Hepatocyte (in vitro differentiated cells): ENCODE data around the gene RPGR. TPM values are rescaled to one million over a fixed set of nuclear protein-coding genes. Genes with fewer than 3 reads are reported as not detected.

ENCODE experiments used
- DNase-seq: peaks from one replicate; pipeline ENCODE4 v3.0.0-alpha.2; 2016; ENCODE audit warnings: low spot score
- H2AFZ ChIP-seq: fragments of 200-600 bp; sonication (generic); 2 replicates; pipeline ENCODE4 v1.6.0; 2016; ENCODE audit warnings: antibody characterized with exemption, mild to moderate bottlenecking
- H3K27ac ChIP-seq: fragments of 200-600 bp; sonication (generic); 2 replicates; pipeline ENCODE4 v1.5.1; 2016; ENCODE audit warnings: mild to moderate bottlenecking
- H3K27me3 ChIP-seq: fragments of 200-600 bp; sonication (generic); 2 replicates; pipeline ENCODE4 v1.6.1; 2016
- H3K36me3 ChIP-seq: fragments of 200-600 bp; sonication (generic); replicated peaks from 2 replicates; pipeline ENCODE4 v1.5.1; 2016; ENCODE audit warnings: low read depth; ENCODE audit not compliant: insufficient read depth
- H3K4me1 ChIP-seq: fragments of 200-600 bp; sonication (generic); 2 replicates; pipeline ENCODE4 v1.5.1; 2016; ENCODE audit warnings: mild to moderate bottlenecking, moderate library complexity; ENCODE audit not compliant: insufficient read depth
- H3K4me2 ChIP-seq: fragments of 200-600 bp; sonication (generic); 2 replicates; pipeline ENCODE4 v1.6.0; 2016
- H3K4me3 ChIP-seq: fragments of 200-600 bp; sonication (generic); 2 replicates; pipeline ENCODE4 v1.5.1; 2016; ENCODE audit warnings: mild to moderate bottlenecking
- H3K79me2 ChIP-seq: fragments of 200-600 bp; sonication (generic); 2 replicates; pipeline ENCODE4 v1.6.0; 2017; ENCODE audit warnings: mild to moderate bottlenecking
- H3K9me2 ChIP-seq: fragments of 200-600 bp; sonication (generic); replicated peaks from 2 replicates; pipeline ENCODE4 v1.6.0; 2017; ENCODE audit warnings: mild to moderate bottlenecking; ENCODE audit not compliant: insufficient read depth
- H3K9me3 ChIP-seq: fragments of 200-600 bp; sonication (generic); 2 replicates; pipeline ENCODE4 v1.5.1; 2016; ENCODE audit warnings: low read depth, mild to moderate bottlenecking
- H4K20me1 ChIP-seq: fragments of 200-600 bp; sonication (generic); 2 replicates; pipeline ENCODE4 v1.6.0; 2016; ENCODE audit warnings: mild to moderate bottlenecking; ENCODE audit not compliant: insufficient read depth, poor library complexity, severe bottlenecking
- EZH2 ChIP-seq: fragments of 200-600 bp; sonication (generic); IDR thresholded peaks from 2 replicates; pipeline ENCODE4 v1.6.1; 2016; ENCODE audit warnings: antibody characterized with exemption, mild to moderate bottlenecking, borderline replicate concordance
- EZH2phosphoT487 ChIP-seq: fragments of 200-600 bp; sonication (generic); IDR thresholded peaks from one replicate; pipeline ENCODE4 v1.6.1; 2018; ENCODE audit warnings: antibody characterized with exemption, mild to moderate bottlenecking, low read depth, moderate library complexity; ENCODE audit not compliant: unreplicated experiment, severe bottlenecking
- WGBS: methylation state at CpG from one replicate; pipeline ENCODE4 v1.1.6; 2016; ENCODE audit warnings: low lambda C conversion rate; ENCODE audit errors: missing lambda C conversion rate; 5-methylcytosine and 5-hydroxymethylcytosine counted together
- polyA plus RNA-seq: library from polyadenylated mRNA; unstranded; fragments of >200 nt; fragmentation: Nextera tagmentation; extraction: Ambion mirVana; gene quantifications from 2 replicates; pipeline ENCODE4 v1.2.1, GENCODE V29; 2016
- total RNA-seq: library from RNA; depleted of rRNA; stranded (reverse); fragments of >200 nt; gene quantifications from 2 replicates; pipeline ENCODE4 v1.2.3, GENCODE V29; 2014
- TF ChIP-seq, protein P1 (sequence below): fragments of 200-600 bp; sonication (generic); IDR thresholded peaks from 2 replicates; pipeline ENCODE4 v1.5.1; 2016; ENCODE audit warnings: antibody characterized with exemption, mild to moderate bottlenecking; ENCODE audit not compliant: poor library complexity

Gene RPGR
- total and polyA plus RNA-seq, 2 experiments from 2014 or later = 7.2 to 15.9 TPM

DNA sequence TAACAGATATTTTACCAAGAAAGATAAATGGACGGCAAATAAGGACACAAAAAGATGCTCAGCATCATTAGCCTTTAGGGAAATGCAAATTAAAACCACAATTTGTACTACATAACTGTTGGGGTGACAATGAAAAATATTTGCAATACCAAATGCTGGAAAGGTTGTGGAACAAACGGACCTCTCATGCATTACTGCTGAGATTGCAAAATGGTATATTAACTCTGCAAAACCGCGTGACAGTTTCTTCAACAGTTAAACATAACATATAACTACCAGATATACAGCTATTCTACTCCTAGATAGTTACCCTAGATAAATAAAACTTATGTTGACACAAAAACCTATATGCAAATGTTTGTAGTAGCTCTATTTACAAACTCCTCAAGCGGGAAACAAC is 18.8 kb upstream of the RPGR start:
- no peak for DNase-seq
- no peaks in the 10 kb centered on the region for H4K20me1 ChIP-seq
- no peaks in the 10 kb centered on the region for H3K4me1 ChIP-seq
- TF ChIP-seq EZH2phosphoT487 (no peak), EZH2 (no peak)
- TF ChIP-seq, protein P1, sequence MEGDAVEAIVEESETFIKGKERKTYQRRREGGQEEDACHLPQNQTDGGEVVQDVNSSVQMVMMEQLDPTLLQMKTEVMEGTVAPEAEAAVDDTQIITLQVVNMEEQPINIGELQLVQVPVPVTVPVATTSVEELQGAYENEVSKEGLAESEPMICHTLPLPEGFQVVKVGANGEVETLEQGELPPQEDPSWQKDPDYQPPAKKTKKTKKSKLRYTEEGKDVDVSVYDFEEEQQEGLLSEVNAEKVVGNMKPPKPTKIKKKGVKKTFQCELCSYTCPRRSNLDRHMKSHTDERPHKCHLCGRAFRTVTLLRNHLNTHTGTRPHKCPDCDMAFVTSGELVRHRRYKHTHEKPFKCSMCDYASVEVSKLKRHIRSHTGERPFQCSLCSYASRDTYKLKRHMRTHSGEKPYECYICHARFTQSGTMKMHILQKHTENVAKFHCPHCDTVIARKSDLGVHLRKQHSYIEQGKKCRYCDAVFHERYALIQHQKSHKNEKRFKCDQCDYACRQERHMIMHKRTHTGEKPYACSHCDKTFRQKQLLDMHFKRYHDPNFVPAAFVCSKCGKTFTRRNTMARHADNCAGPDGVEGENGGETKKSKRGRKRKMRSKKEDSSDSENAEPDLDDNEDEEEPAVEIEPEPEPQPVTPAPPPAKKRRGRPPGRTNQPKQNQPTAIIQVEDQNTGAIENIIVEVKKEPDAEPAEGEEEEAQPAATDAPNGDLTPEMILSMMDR = no peak
- no peaks in the 10 kb centered on the region for H3K79me2 ChIP-seq
- no peaks in the 10 kb centered on the region for H3K9me2 ChIP-seq
- no peaks in the 10 kb centered on the region for H3K9me3 ChIP-seq
- H3K36me3 ChIP-seq = no peaks in the 10 kb centered on the region
- no peaks in the 10 kb centered on the region for H3K27me3 ChIP-seq
- WGBS = 31% methylated on average over 5 of the region's 5 CpGs
- no peak overlapping the region for H3K4me3 ChIP-seq
- H3K27ac ChIP-seq = no peak overlapping the region
- H2AFZ ChIP-seq = no peak overlapping the region
- H3K4me2 ChIP-seq = no peak overlapping the region

DNA sequence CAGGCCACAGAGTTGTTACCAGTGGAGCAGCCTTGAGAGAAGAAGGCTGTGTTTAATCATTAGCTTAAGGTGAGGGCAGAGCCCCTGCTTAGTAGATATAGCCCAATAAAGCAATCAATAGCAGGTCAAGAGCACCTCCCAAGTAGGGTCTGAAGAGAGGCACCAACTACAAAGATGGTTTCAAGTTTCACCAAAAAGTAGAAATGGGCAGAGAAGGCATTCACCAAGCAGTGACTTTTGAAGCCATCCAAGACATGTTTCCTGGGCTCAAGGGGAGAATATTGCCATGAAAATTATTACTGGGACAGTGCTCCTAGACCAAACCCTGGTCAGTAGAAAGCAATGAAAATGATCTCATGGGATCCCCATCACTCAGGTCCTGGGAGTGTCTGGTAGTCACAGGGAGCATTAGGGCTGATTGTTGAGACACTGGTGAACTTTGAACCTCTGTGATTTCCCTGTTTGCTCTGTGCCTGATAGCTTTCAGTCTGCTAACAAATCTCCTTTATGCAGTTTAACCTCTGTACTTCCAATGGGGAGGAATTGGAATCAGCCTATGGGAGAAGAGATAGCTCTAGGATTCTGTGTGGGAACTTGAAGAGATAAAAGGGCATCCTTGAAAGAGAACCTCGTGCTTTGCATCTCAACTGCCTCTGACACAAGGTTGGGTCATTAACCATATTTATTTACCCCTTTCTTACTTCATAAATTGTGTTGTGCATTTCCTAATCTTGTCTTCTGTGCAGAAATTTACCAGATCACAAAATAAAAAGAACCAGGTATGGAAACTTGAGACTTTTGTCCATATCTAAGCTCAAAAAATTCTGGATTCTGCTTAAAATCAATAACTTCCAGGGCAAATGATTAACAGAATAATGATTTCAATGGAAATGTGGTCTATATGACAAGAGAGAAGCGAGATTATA is 15.8 kb upstream of the RPGR start:
- H3K4me1 ChIP-seq = no peaks in the 10 kb centered on the region
- no peaks in the 10 kb centered on the region for H3K9me3 ChIP-seq
- H3K9me2 ChIP-seq = no peaks in the 10 kb centered on the region
- 48% methylated on average over 2 of the region's 2 CpGs for WGBS
- no peaks in the 10 kb centered on the region for H4K20me1 ChIP-seq
- no peak overlapping the region for H2AFZ ChIP-seq
- DNase-seq = peak; percentile 60
- no peaks in the 10 kb centered on the region for H3K36me3 ChIP-seq
- no peak overlapping the region for H3K4me3 ChIP-seq
- H3K4me2 ChIP-seq = peak overlapping the region; percentile 45
- TF ChIP-seq, protein P1 = no peak
- no peak for TF ChIP-seq EZH2
- no peak for TF ChIP-seq EZH2phosphoT487
- peak overlapping the region; percentile 91 for H3K27ac ChIP-seq
- H3K79me2 ChIP-seq = no peaks in the 10 kb centered on the region
- H3K27me3 ChIP-seq = no peaks in the 10 kb centered on the region

DNA sequence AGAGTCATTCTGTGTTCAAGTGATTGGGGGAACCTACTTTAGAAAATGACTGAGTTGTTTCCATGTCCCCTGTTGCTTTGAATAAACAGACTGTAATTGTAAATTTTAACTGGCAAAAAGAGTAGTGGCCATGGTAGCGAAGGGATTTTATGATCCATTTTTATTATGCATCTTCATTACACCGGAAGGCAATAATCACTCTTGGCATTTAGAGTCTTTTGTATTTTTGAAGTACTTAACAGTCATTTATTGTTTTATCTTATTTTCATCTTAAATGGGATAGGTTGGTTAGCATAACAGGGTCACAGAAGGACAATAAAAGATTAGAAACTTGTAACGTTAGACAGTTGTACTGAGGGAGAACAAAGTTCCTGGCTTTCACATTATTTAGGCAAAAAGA is 14.1 kb upstream of the RPGR start:
- no peak for DNase-seq
- no peaks in the 10 kb centered on the region for H3K27me3 ChIP-seq
- H3K27ac ChIP-seq = no peak overlapping the region
- H3K4me2 ChIP-seq = peak overlapping the region; percentile 1
- H3K4me3 ChIP-seq = no peak overlapping the region
- H3K36me3 ChIP-seq = no peaks in the 10 kb centered on the region
- no peak overlapping the region for H2AFZ ChIP-seq
- TF ChIP-seq EZH2phosphoT487 (no peak), EZH2 (no peak)
- TF ChIP-seq, protein P1 = no peak
- WGBS = 53% methylated on average over 3 of the region's 3 CpGs
- no peaks in the 10 kb centered on the region for H3K4me1 ChIP-seq
- no peaks in the 10 kb centered on the region for H3K9me2 ChIP-seq
- no peaks in the 10 kb centered on the region for H4K20me1 ChIP-seq
- no peaks in the 10 kb centered on the region for H3K9me3 ChIP-seq
- no peaks in the 10 kb centered on the region for H3K79me2 ChIP-seq
